ENCODE results near the gene PLS1. TPM values are rescaled to one million over a fixed set of nuclear protein-coding genes. Genes with fewer than 3 reads are reported as not detected.
"Not testable (repeated sequence)": the region's sequence is repeated elsewhere in the genome, so short reads cannot be mapped to it uniquely, and the experiment has no call there.

Gene PLS1
- 14.2 TPM for total RNA-seq

DNA sequence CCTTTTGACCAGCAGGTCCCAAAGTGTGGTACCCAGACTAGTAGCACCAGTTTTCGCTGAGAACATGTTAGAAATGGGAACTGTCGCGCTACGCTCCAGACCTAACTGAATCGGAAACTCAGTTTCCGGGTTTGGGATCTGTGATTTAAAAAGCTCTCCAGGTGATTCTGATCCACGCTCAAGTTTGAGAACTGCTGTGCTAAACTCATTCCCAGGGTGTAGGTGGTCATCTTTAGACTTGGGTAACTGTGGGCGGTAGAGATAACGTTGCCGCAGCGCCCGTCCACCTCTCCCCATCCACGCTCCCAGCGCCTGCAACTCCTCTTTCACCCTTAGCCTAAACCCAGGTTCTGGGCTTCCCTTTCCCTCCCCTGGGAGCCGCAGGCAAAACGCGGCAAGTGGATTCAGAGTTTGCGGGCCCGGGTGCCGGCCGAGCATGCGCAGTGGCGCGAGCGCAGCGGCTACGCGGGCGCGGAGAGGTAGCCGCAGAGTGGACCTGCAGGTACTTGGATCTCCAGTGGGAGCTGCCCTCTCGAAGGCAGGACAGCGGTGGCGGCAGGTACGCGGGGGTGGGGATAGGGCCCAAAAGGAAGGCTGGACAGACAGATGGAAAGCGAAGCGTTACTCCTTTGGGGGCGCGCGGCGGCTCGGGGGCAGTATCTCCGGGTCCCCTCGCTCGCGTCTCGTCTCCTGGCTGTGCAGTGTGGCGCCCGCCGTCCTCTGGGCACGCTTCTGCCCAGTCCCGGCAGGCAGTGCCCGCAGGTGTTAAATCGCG is at the start of gene PLS1:
TSS of gene PLS1 (plus strand) at position 443 of the 775 bp plus-strand sequence. CDS start 67,845 bp downstream, outside the sequence.
- ATAC-seq (peak; percentile 94), DNase-seq (ENCODE audit: low spot score) (peak; percentile 97)

DNA sequence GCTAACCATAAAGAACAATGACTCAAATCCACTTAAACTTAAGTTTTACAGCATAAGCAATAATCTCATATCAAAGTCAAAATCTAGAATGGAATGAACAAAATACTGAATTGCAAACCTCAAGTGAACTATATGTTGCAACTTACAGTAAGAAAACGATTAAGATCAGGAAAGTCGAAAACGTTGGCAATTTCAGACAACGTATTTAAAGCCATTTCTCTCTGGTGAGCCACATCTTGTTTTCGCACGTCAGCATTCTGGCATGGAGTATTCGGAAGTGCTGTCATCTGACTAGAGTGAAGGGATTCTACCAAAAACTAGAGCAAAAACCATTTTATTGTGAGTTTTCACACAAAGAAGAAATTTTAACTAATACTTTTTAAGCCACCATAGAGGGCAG is 46.2 kb upstream of the PLS1 start:
- ATAC-seq = no peak
- DNase-seq (ENCODE audit: low spot score) = no peak

- DNase-seq (ENCODE audit: low spot score) = not testable (repeated sequence)
Measured at GRCh38 chr3:142552579-142552978, 43.6 kb upstream of the PLS1 start.

DNA sequence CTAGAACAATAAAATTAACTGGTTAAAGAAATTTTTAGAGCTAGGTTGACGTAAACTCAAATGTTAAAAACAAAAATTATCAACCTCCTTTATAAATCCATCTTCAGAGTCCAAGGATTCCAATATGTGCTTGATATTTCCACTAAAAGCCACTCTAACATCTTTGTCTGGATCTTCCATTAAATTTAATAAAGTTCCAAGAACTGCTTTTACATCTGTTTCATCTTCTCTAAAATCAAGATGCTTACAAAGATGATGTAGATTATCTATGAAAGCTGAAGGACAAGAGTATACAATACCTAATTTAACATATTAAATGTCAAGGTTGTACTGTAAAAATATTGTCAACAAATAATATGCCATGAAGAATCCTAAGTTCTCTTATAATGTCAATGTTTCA is 42.5 kb upstream of the PLS1 start:
- no peak for ATAC-seq

More at GRCh38 chr3:142552579-142552978, 43.6 kb upstream of the PLS1 start:
- not testable (repeated sequence) for ATAC-seq

DNA sequence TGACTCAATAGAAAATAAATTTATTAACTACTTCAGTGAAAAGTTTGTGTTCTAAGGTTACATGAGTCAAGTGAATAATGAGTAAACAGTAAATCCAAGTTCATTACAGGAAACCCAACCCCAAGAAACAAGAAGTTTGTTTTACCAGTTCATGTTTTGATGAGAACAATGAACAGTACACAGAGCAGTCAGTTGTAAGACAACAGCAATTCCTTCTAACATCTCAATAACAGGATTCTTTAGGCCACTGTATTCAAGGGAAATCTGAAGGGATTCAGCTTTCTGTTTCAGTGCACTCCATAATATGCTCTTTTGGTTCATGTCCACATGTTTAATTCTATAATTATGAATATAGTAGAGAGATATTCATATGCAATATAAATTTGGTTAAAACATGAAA is 36.1 kb upstream of the PLS1 start:
- ATAC-seq = no peak
- DNase-seq (ENCODE audit: low spot score) = no peak

More for the DNA sequence above, 42.5 kb upstream of the PLS1 start:
- DNase-seq (ENCODE audit: low spot score) = no peak

DNA sequence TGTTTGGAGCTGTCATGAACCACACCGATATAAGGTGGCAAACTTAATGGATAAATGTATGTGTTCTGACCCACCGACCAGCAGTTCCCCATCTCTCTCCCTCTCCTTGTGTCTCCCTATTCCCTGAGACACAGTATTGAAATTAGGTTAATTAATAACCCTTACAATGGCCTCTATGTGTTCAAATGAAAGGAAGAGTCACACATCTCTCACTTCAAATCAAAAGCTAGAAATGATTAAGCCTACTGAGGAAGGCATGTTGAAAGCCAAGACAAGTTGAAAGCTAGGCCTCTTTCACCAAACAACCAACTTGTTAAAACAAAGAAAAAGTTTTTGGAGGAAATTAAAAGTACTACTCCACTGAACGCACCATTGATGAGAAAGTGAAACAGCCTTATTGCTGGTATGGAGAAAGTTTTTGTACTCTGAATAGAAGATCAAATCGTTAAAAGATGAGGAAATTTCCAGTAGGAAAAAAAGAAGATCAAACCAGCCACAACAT is 32.6 kb upstream of the PLS1 start:
- DNase-seq (ENCODE audit: low spot score) = no peak
- no peak for ATAC-seq

- no peak for ATAC-seq
- no peak for DNase-seq (ENCODE audit: low spot score)
Measured at GRCh38 chr3:142566096-142566495, 30.1 kb upstream of the PLS1 start.

- DNase-seq (ENCODE audit: low spot score) = no peak
- ATAC-seq = no peak
Measured at GRCh38 chr3:142568393-142569017, 27.7 kb upstream of the PLS1 start.

- ATAC-seq; DNase-seq (ENCODE audit: low spot score): not testable (repeated sequence)
Measured at GRCh38 chr3:142569422-142569821, 26.8 kb upstream of the PLS1 start.

- DNase-seq (ENCODE audit: low spot score); ATAC-seq: not testable (repeated sequence)
Measured at GRCh38 chr3:142574223-142574622, 22.0 kb upstream of the PLS1 start.

DNA sequence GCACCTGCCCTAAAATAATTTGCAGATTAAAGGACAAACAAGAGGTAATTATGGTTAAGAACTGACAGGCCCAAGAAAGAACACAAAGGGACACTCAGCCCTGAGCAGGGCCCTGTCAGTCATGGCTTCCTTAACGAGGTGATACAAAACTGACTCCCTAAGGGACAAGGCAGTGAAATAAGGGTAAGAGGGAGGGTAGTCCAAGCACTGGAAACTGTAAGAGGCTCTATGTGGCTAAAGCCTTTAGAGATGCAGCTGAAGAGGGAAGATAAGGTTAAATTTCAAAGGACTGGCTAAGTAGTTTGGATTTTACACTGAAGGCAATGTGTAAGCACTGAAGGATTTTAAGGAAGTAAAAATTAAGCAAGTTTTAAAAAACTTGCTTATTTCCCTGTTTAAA is 21.5 kb upstream of the PLS1 start:
- ATAC-seq = no peak
- no peak for DNase-seq (ENCODE audit: low spot score)

GRCh38 chr3:142576792-142577191 is 19.4 kb upstream of the PLS1 start:
- DNase-seq (ENCODE audit: low spot score) (no peak), ATAC-seq (no peak)

GRCh38 chr3:142577696-142578328 is 18.4 kb upstream of the PLS1 start:
- ATAC-seq = no peak
- DNase-seq (ENCODE audit: low spot score) = no peak

DNA sequence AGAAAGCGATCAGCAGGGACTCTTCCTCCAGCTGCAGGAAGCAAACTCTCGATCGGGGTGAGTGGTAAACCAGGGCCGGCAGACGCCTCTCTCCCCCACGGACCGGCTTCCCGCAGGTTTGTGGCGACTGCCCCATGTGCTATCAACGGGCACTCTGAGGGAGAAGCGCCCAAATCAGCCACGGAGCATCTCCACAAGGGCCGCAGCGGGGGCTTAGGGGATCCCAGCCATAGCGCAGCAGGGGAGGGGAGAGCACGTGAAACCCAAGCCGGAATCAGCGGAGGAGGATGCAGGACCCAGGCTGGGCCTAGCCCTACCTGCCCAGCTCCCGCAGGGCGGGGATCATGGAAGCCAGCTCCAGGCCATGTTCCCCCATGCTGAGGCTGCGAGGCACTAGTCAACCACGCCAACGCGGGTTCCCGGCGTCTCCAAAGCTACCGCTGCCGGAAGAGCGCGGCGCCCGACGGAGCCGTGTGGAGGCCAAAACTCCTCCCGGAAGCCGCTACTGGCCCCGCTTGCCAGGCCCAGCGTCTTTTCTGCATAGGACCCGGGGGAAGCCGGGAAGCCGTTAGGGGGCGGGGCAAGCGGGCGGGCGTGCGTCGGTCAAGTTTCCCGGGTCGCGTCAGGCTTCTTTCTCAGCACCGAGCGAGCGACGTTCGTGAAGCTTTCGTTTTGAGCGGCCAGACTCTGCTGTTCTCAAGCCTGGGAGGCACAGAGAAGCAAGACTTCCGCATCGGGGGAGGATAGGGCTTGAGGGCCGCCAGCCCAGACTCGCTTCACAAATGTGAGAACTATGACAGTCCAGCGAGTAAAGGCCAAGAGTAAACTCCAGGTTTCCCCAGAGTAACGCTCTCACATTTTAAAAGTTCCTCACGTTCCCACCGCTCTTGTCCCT is 17.6 kb upstream of the PLS1 start, which contains the start of gene ATR:
TSS of gene ATR (minus strand) at position 405 of the 895 bp plus-strand sequence. CDS start at position 376, 29 bp downstream.
- peak; percentile 99 for DNase-seq (ENCODE audit: low spot score)
- ATAC-seq = peak; percentile 98

DNA sequence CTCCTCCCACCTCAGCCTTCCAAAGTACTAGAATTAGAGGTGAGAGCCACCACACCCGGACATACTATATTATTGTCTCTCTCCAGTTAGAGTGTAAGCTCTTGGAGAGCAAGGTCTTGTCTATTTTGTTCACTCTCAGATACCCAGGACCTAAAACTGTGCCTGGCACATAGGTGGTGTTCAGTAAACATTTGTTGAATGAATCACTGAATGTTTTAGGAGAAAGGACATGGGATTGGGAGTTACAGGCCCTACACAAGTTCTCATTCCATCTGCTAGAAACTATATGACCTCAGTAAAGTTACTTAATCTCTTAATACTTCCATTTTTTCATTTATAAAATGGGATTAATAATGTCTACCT is 16.2 kb upstream of the PLS1 start:
- ATAC-seq (no peak), DNase-seq (ENCODE audit: low spot score) (no peak)

DNA sequence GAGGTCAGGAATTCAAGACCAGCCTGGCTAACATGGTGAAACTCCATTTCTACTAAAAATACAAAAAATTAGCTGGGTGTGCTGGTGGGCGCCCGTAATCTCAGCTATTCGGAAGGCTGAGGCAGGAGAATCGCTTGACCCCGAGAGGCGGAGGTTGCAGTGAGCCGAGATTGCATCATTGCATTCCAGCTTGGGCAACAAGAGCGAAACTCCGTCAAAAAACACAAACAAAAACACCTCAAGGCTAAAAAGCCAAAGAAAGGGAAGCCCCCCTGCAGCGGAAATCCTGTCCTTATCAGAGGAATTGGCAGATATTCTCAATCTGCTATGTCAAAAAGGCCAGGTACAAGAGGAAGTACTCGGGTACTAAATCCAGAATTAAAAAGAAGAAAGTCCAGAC is 15.1 kb upstream of the PLS1 start:
- DNase-seq (ENCODE audit: low spot score); ATAC-seq: not testable (repeated sequence)

GRCh38 chr3:142586803-142587406 is 9.3 kb upstream of the PLS1 start:
- DNase-seq (ENCODE audit: low spot score) = peak; percentile 56
- ATAC-seq = peak; percentile 99

DNA sequence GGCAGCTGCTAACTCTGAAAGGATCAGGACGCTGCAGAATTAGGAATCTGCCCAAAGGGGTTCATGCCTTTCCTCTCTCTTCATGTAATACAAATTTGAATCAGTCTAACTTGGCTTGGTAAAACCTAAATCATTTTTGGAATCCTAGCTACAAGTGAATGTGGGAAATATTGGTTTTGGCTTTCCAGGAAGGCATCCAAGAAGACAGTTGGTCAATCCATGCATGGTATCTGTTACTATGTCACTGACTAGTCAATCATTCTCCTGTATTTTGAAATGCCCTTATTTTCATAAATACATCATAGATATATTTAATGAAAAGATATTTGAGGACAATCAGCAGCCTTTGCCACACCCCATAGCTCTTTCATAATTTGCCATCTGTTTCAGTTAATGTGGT is 7.5 kb upstream of the PLS1 start:
- DNase-seq (ENCODE audit: low spot score) (no peak), ATAC-seq (no peak)

DNA sequence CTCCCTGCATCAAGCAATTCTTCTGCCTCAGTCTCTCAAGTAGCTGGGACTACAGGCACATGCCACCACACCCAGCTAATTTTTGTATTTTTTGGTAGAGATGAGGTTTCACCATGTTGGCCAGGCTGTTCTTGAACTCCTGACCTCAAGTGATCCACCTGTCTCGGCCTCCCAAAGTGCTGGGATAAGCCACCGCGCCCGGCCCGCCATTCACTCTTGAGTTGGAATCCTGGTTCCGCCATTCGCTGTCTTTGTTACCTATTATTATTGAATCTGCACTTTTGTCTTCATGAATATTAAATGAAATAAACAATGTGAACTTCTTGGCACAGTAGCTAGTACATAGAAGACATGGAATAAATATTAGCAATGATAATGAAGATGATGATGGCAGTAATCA is 3.9 kb upstream of the PLS1 start:
- DNase-seq (ENCODE audit: low spot score); ATAC-seq: not testable (repeated sequence)

DNA sequence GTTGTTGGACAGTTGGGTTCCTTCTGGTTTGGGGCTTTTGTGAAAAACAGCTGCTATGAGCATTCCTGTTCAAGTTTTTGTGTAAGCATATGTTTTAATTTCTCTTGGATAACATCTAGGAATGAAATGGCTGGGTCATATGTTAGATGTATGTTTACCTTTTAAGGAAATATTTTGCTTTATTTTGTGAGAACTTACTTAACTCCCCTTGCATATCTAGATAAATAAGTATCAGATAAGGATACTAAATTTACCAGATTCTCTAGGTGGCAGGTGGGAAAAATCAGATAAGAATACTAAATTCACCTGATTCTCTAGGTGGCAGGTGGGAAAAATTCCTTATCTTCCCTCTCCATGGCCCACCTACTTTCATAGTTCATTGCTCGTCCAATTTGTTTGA is 1.1 kb upstream of the PLS1 start:
- no peak for ATAC-seq
- no peak for DNase-seq (ENCODE audit: low spot score)
